ENCODE data around the gene SLC51A.
"Not testable (repeated sequence)": the region's sequence is repeated elsewhere in the genome, so short reads cannot be mapped to it uniquely, and the experiment has no call there.

DNA sequence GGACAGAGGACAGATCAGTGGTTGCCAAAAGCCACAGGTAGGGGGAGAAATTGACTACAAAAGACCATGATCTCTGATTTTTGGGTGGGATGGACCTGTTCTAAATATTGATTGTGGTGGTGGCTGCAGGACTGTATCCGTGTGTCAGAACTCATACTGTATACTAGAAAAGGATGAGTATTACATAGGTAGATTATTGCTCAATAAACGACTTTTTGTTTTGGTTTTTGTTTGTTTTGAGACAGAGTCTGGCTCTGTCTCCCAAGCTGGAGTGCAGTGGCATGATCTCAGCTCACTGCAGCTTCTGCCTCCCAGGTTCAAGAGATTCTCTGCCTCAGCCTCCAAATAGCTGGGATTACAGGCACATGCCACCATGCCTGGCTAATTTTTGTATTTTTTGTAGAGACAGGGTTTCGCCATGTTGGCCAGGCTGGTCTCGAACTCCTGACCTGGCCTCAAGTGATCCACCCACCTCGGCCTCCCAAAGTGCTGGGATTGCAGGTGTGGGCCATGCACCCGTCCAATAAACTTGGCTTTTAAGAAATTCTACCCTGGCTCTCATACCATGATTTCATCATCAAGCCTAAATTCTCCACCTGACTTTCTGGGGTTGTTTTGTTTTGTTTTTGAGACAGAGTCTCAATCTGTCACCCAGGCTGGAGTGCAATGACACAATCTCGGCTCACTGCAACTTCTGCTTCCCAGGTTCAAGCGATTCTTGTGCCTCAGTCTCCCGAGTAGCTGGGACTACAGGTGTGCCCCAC lies 10.7 kb upstream of the SLC51A start:
- not testable (repeated sequence) for TF ChIP-seq SUZ12 (IDR thresholded peaks at IDR 0.05; ENCODE audit: extremely low read depth, insufficient read depth, insufficient read length); ZNF274 (IDR thresholded peaks at IDR 0.05; ENCODE audit: low read depth, low read length); YY1 (IDR thresholded peaks at IDR 0.05; ENCODE audit: insufficient read depth, insufficient read length)

Data from NT2/D1 (cell line).